ENCODE data around the gene IRF2BPL. TPM values are rescaled to one million over a fixed set of nuclear protein-coding genes. Genes with fewer than 3 reads are reported as not detected.

IRF2BPL gene
- total and polyA plus RNA-seq, 4 donors, result 23.7 to 55.0 (median 45.3) TPM

DNA sequence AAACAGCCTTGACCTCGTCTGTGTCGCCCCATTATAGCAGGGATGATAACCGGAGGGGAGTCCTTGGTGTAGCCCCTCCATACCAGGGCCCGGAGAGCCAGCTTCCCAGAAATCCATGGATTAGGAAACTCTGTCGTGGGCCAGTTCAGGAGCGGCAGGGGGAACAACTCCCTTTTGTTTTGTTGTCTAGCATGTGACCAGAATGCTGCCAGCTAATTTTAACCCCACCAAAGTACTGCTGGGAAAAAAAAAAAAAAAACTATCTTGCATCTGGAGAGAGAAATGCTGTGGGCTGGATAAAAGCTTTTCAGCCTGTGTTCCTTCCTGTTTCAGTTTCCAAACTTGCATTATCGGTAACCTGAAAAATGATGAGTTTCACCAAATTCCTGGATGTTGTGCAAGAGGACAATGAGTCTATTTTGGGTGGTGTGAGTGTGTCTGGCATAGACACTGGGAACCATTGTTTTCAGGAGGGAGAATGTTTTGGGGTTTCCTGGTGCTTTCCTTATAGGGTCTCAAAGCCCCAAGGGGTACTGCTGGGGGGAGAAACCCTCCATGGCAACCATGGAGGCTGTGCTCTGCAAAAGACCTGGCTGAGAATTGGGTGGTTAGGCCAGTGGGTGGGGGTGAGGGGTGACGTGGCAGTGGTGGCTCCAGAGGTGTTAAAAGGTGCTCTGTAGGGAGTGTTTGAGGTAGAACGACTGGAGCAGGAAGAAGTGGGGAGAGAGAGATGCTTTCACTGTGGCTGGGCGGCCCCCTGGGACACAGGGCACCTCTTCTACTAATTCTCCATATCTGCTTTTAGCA is 14.9 kb upstream of the IRF2BPL start:
- no peaks in the 10 kb centered on the region for H3K27me3 ChIP-seq (ENCODE audit: control insufficient read depth, insufficient read depth, low read length)
- peaks cover 68% of the 10 kb centered on the region for H3K4me1 ChIP-seq (ENCODE audit: control insufficient read depth, insufficient read depth, low read length)
- H3K9me3 ChIP-seq (ENCODE audit: control insufficient read depth, insufficient read depth, low read length), result no peaks in the 10 kb centered on the region
- H3K36me3 ChIP-seq (ENCODE audit: control insufficient read depth, insufficient read depth, low read length), result no peaks in the 10 kb centered on the region
- peak overlapping the region; percentile 98 for H3K27ac ChIP-seq (ENCODE audit: low read depth, low read length)
- peak in 2 of 6 donors; percentile 82 to 87 for DNase-seq (ENCODE audit: low read depth in 4 of 6, low spot score in 6 of 6)
- H3K4me3 ChIP-seq (ENCODE audit: low read depth, low read length), result peak overlapping the region; percentile 14
- WGBS (ENCODE audit: insufficient coverage), result 32% methylated on average over 5 of the region's 10 CpGs

DNA sequence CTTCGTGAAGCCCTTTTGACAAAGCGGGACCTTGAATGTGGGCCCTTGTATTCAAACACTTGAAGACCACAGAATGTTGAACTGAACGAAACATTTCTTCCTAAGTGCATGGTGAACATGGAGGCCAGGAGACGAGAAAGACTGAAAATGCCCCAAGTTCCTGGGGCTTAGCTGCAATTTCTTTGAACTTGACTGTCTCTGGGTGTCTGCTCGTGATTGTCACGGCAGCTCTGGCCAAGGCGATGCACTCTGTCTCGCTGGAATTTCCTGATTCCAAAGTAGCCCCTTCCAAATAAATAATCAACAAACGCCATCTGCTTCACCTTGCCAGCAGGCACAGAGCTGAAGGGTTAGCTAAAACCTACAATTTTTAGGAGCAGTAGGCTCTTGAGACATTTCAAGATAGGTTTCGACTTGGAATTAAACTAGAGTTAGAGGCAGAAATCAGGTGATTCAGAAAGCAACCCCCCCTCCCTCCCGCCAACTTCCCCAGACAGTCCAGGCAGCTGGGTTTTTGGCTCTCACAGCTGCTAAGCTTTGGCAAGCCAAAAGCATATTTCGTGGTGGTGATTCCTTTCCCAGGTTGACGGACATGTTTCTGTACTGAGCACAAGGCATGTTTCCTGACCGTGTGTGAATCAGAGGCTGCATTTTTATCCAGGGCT is 13.5 kb upstream of the IRF2BPL start:
- H3K4me3 ChIP-seq (ENCODE audit: low read depth, low read length), result no peak overlapping the region
- no peaks in the 10 kb centered on the region for H3K27me3 ChIP-seq (ENCODE audit: control insufficient read depth, insufficient read depth, low read length)
- peak overlapping the region; percentile 98 for H3K27ac ChIP-seq (ENCODE audit: low read depth, low read length)
- no peaks in the 10 kb centered on the region for H3K36me3 ChIP-seq (ENCODE audit: control insufficient read depth, insufficient read depth, low read length)
- peak in 2 of 6 donors; percentile 84 to 89 for DNase-seq (ENCODE audit: low read depth in 4 of 6, low spot score in 6 of 6)
- H3K4me1 ChIP-seq (ENCODE audit: control insufficient read depth, insufficient read depth, low read length), result peaks cover 82% of the 10 kb centered on the region
- WGBS (ENCODE audit: insufficient coverage), result 8% methylated on average over 8 of the region's 14 CpGs
- no peaks in the 10 kb centered on the region for H3K9me3 ChIP-seq (ENCODE audit: control insufficient read depth, insufficient read depth, low read length)

- H3K27me3 ChIP-seq (ENCODE audit: control insufficient read depth, insufficient read depth, low read length), result no peaks in the 10 kb centered on the region
- peak overlapping the region; percentile 98 for H3K27ac ChIP-seq (ENCODE audit: low read depth, low read length)
- no peak for DNase-seq (ENCODE audit: low read depth in 4 of 6, low spot score in 6 of 6)
- H3K4me1 ChIP-seq (ENCODE audit: control insufficient read depth, insufficient read depth, low read length), result peaks cover 82% of the 10 kb centered on the region
- H3K36me3 ChIP-seq (ENCODE audit: control insufficient read depth, insufficient read depth, low read length), result no peaks in the 10 kb centered on the region
- H3K9me3 ChIP-seq (ENCODE audit: control insufficient read depth, insufficient read depth, low read length), result no peaks in the 10 kb centered on the region
- peak overlapping the region; percentile 36 for H3K4me3 ChIP-seq (ENCODE audit: low read depth, low read length)
- WGBS (ENCODE audit: insufficient coverage), result 20% methylated on average over 10 of the region's 23 CpGs
These were observed 12.5 kb upstream of the IRF2BPL start for GRCh38 chr14:77040741-77041653.

- no peaks in the 10 kb centered on the region for H3K9me3 ChIP-seq (ENCODE audit: control insufficient read depth, insufficient read depth, low read length)
- H3K27ac ChIP-seq (ENCODE audit: low read depth, low read length), result peak overlapping the region; percentile 98
- whole genome bisulfite sequencing (ENCODE audit: insufficient coverage), result 0% methylated on average over 10 of the region's 26 CpGs
- no peaks in the 10 kb centered on the region for H3K27me3 ChIP-seq (ENCODE audit: control insufficient read depth, insufficient read depth, low read length)
- H3K36me3 ChIP-seq (ENCODE audit: control insufficient read depth, insufficient read depth, low read length), result no peaks in the 10 kb centered on the region
- DNase-seq (ENCODE audit: low read depth in 4 of 6, low spot score in 6 of 6), result peak; percentile 99 to 100 (median 100)
- peak overlapping the region; percentile 36 for H3K4me3 ChIP-seq (ENCODE audit: low read depth, low read length)
- peaks cover 74% of the 10 kb centered on the region for H3K4me1 ChIP-seq (ENCODE audit: control insufficient read depth, insufficient read depth, low read length)
These were observed 11.7 kb upstream of the IRF2BPL start for GRCh38 chr14:77040059-77040740.

- Histone ChIP-seq H3K27me3 (ENCODE audit: control insufficient read depth, insufficient read depth, low read length) (no peaks in the 10 kb centered on the region), H3K9me3 (ENCODE audit: control insufficient read depth, insufficient read depth, low read length) (no peaks in the 10 kb centered on the region), H3K27ac (ENCODE audit: low read depth, low read length) (peak overlapping the region; percentile 98), H3K36me3 (ENCODE audit: control insufficient read depth, insufficient read depth, low read length) (no peaks in the 10 kb centered on the region), H3K4me3 (ENCODE audit: low read depth, low read length) (peak overlapping the region; percentile 35), H3K4me1 (ENCODE audit: control insufficient read depth, insufficient read depth, low read length) (peaks cover 70% of the 10 kb centered on the region)
- DNase-seq (ENCODE audit: low read depth in 4 of 6, low spot score in 6 of 6), result peak in 3 of 6 donors; percentile 70 to 91 (median 88)
- WGBS (ENCODE audit: insufficient coverage), result 4% methylated on average over 7 of the region's 10 CpGs
These were observed 11.0 kb upstream of the IRF2BPL start for GRCh38 chr14:77039285-77040058.

- 8% methylated on average over 16 of the region's 21 CpGs for WGBS (ENCODE audit: insufficient coverage)
- no peaks in the 10 kb centered on the region for H3K36me3 ChIP-seq (ENCODE audit: control insufficient read depth, insufficient read depth, low read length)
- peak in 1 of 6 donors; percentile 80 for DNase-seq (ENCODE audit: low read depth in 4 of 6, low spot score in 6 of 6)
- H3K9me3 ChIP-seq (ENCODE audit: control insufficient read depth, insufficient read depth, low read length), result no peaks in the 10 kb centered on the region
- H3K4me1 ChIP-seq (ENCODE audit: control insufficient read depth, insufficient read depth, low read length), result peaks cover 69% of the 10 kb centered on the region
- H3K27me3 ChIP-seq (ENCODE audit: control insufficient read depth, insufficient read depth, low read length), result no peaks in the 10 kb centered on the region
- peak overlapping the region; percentile 98 for H3K27ac ChIP-seq (ENCODE audit: low read depth, low read length)
- peak overlapping the region; percentile 1 for H3K4me3 ChIP-seq (ENCODE audit: low read depth, low read length)
These were observed 9.5 kb upstream of the IRF2BPL start for GRCh38 chr14:77037938-77038568.

GRCh38 chr14:77037215-77037937 is 8.9 kb upstream of the IRF2BPL start:
- Histone ChIP-seq H3K4me1 (ENCODE audit: control insufficient read depth, insufficient read depth, low read length) (peaks cover 69% of the 10 kb centered on the region), H3K9me3 (ENCODE audit: control insufficient read depth, insufficient read depth, low read length) (no peaks in the 10 kb centered on the region), H3K4me3 (ENCODE audit: low read depth, low read length) (no peak overlapping the region), H3K36me3 (ENCODE audit: control insufficient read depth, insufficient read depth, low read length) (no peaks in the 10 kb centered on the region), H3K27ac (ENCODE audit: low read depth, low read length) (peak overlapping the region; percentile 98), H3K27me3 (ENCODE audit: control insufficient read depth, insufficient read depth, low read length) (no peaks in the 10 kb centered on the region)
- peak in 2 of 6 donors; percentile 78 to 83 for DNase-seq (ENCODE audit: low read depth in 4 of 6, low spot score in 6 of 6)
- 13% methylated on average over 15 of the region's 16 CpGs for WGBS (ENCODE audit: insufficient coverage)

Data from spinal cord (tissue), 10 donors.